ENCODE results near the gene ATP11A.

GRCh38 chr13:112855859-112856258 lies 166.0 kb downstream of the ATP11A start:
- TF ChIP-seq CTCF (IDR thresholded peaks at IDR 0.05; ENCODE audit: extremely low read depth in 1 of 2, insufficient read depth in 1 of 2, low read depth in 1 of 2, low read length in 2 of 2): no peak
- TF ChIP-seq POLR2A (IDR thresholded peaks at IDR 0.05; ENCODE audit: low read depth, low read length): no peak
- TF ChIP-seq POLR2AphosphoS5 (IDR thresholded peaks at IDR 0.05; ENCODE audit: insufficient read depth, low read depth, low read length): no peak
- no peak for TF ChIP-seq EZH2 (IDR thresholded peaks at IDR 0.05; ENCODE audit: borderline replicate concordance, low read depth, low read length, severe bottlenecking)
- no peak for TF ChIP-seq GATA2 (IDR thresholded peaks at IDR 0.05; ENCODE audit: insufficient read depth, insufficient read length, low read depth, low read length)

Data from endothelial cell of umbilical vein (primary cell).